Stimulated activated CD4-positive, alpha-beta T cell treated with anti-CD3 and anti-CD28 coated beads, TNF-alpha, amount 100 ng/mL, for 4 hours (primary cell): Measurements from ENCODE around the gene DMXL2.

Source experiments
- DNase-seq, 3 experiments: peaks; one replicate each; pipeline ENCODE4 v3.0.0-alpha.2; 2020; ENCODE audit warnings: low read depth in 3 of 3

DMXL2 gene

GRCh38 chr15:51405693-51406523 is 216.7 kb downstream of the DMXL2 start:
- DNase-seq, result no peak

- DNase-seq, result no peak
Observed at GRCh38 chr15:51403946-51404695, 218.4 kb downstream of the DMXL2 start.

- no peak for DNase-seq
Observed at GRCh38 chr15:51403072-51403878, 219.3 kb downstream of the DMXL2 start.

GRCh38 chr15:51401872-51402517 is 220.6 kb downstream of the DMXL2 start:
- DNase-seq, result no peak

GRCh38 chr15:51401051-51401780 is 221.4 kb downstream of the DMXL2 start:
- no peak for DNase-seq

- no peak for DNase-seq
Observed at GRCh38 chr15:51398626-51399025, 223.9 kb downstream of the DMXL2 start.
